ENCODE results near the gene ELF4.

- TF ChIP-seq POLR2AphosphoS5 (IDR thresholded peaks at IDR 0.05; ENCODE audit: low read depth, low read length), result no peak
- no peak for TF ChIP-seq TAF1 (IDR thresholded peaks at IDR 0.05; ENCODE audit: borderline replicate concordance, low read depth, low read length)
These were observed 14.9 kb downstream of the ELF4 start for GRCh38 chrX:130095249-130096030.

All from GM12892 (cell line).